Choroid plexus epithelial cell (primary cell): ENCODE data around the gene COG1.

Source experiments
- DNase-seq: peaks from one replicate; pipeline ENCODE4 v3.0.0-alpha.2; 2010; ENCODE audit warnings: low read depth
- H3K4me3 ChIP-seq: 2 replicates; pipeline ENCODE4 v1.5.1; 2011; ENCODE audit warnings: low read depth, mild to moderate bottlenecking, control low read depth, low read length, moderate library complexity
- TF ChIP-seq, protein P1 (sequence below): conservative IDR thresholded peaks from 2 replicates; pipeline ENCODE4 v1.5.1; 2011; ENCODE audit warnings: low read depth, mild to moderate bottlenecking, control low read depth, inconsistent platforms, low read length, moderate library complexity

Gene COG1

DNA sequence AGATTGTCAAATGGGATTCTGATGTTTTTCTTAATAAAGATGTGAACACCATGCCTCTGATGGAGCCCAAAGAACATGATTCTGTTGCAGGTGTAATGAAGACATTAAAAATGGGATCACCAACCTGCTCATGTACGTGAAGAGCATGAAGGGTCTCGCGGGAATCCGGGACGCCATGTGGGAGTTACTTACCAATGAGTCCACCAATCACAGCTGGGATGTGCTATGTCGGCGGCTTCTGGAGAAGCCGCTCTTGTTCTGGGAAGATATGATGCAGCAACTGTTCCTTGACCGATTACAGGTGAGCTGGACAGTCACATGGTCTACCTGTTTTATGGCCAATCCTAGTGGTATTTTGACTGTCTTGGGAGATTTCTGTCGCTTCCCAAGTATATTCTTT is 7.6 kb downstream of the COG1 start:
- no peak for DNase-seq
- H3K4me3 ChIP-seq = no peak overlapping the region
- TF ChIP-seq, protein P1, sequence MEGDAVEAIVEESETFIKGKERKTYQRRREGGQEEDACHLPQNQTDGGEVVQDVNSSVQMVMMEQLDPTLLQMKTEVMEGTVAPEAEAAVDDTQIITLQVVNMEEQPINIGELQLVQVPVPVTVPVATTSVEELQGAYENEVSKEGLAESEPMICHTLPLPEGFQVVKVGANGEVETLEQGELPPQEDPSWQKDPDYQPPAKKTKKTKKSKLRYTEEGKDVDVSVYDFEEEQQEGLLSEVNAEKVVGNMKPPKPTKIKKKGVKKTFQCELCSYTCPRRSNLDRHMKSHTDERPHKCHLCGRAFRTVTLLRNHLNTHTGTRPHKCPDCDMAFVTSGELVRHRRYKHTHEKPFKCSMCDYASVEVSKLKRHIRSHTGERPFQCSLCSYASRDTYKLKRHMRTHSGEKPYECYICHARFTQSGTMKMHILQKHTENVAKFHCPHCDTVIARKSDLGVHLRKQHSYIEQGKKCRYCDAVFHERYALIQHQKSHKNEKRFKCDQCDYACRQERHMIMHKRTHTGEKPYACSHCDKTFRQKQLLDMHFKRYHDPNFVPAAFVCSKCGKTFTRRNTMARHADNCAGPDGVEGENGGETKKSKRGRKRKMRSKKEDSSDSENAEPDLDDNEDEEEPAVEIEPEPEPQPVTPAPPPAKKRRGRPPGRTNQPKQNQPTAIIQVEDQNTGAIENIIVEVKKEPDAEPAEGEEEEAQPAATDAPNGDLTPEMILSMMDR = no peak

DNA sequence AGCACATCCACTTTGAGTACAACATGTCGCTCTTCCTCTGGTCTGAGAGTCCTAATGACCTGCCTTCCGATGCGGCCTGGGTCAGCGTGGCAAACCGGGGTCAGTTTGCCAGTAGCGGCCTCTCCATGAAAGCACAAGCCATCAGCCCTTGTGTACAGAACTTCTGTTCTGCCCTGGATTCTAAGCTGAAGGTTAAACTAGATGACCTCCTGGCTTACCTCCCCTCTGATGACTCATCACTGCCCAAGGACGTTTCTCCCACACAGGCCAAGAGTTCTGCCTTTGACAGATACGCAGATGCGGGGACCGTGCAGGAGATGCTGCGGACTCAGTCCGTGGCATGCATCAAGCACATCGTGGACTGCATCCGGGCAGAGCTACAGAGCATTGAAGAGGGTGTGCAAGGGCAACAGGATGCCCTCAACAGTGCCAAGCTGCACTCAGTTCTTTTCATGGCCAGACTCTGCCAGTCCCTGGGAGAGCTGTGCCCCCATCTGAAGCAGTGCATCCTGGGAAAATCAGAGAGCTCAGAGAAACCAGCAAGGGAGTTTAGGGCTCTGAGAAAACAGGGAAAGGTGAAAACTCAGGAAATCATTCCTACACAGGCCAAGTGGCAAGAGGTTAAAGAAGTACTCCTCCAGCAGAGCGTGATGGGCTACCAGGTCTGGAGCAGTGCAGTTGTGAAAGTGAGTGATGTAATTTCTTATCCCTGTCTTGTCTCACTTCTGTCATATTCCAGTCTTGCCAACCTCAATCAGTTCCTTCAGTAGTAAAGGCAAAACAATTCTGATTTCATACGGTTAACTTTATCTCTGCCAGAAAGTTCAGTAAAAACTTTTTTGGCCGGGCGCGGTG is 8.6 kb downstream of the COG1 start:
- TF ChIP-seq, protein P1 = no peak
- no peak overlapping the region for H3K4me3 ChIP-seq
- no peak for DNase-seq

DNA sequence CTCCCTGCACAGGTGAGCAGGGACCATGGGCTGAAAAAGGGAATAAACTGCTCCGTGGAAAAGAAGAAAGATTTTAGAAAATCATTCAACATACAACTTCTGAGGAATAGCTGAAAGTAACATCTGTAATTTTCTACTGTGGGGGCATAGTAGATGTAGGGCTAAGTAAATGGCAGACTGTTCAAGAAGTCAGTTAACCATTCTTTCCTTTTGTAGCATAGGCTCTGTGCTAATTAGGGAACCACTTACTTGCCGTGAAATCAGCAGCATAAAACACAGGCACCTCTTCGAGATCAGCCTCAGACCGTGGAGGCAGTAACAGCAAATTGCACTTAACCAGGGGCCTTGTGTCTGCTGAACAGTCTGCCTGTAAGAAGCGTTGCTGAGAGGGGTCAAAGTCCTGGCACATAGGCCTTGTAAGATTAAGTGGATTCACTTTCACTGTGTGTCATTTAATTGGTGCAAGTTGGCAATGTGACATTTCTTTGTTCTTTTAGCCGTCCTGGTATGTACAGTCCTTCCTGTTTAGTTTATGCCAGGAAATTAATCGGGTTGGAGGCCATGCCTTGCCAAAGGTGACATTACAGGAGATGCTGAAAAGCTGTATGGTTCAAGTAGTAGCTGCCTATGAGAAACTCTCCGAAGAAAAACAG is 10.4 kb downstream of the COG1 start:
- TF ChIP-seq, protein P1 = no peak
- DNase-seq = no peak
- H3K4me3 ChIP-seq = no peak overlapping the region

DNA sequence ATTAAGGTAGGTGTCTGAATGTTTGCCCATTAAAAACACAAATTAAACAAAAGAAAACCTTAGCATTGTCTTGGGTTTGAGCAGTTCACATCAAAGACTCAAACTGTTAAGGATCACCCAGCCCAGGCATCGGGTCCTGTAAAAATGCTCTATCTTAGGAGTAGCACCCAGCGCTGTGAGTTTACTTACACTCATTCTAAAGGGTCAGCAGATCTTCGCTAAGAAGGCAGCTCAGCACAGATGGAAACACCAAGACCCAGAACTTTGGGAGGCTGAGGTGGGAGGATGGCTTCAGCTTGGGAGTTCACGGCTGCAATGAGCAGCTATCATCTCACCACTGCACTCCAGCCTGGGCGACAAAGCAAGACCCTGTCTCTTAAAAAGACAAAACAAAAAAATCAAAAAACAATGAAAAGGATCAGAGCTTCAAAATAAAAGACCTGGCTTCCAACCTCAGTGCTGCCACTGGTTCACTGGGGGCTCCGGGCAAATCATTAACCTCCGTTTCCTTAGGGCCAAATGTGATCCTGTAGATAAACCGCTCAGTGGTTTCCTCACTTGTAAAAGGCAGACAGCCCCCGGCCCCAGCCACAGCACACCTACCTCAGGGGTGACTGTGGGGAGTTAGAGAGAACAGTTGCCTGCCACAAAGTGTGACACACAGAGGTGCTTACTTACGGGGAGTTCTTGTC is 11.1 kb downstream of the COG1 start:
- no peak overlapping the region for H3K4me3 ChIP-seq
- TF ChIP-seq, protein P1 = no peak
- no peak for DNase-seq

DNA sequence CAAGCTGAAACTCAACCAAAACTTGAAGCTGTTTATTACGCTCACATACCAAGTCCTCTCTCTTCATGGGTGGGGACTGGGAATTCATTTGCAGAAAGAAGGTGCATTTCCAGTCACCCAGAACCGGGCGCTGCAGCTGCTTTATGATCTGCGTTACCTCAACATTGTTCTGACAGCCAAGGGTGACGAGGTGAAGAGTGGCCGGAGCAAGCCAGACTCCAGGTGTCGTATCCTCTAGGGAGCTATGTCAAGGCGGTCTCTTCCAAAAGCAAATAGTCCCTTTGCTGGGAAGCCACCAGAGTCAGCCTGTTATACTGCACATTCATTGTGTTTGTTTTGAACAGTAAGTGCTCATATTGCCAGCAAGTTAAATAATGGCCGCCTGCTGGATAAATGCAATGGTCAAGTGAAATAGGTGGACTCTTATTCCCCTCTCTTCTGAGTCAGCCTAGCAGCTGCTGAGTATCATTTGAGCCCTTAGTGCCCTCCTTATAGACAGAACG is 12.7 kb downstream of the COG1 start:
- TF ChIP-seq, protein P1 = no peak
- DNase-seq = no peak

DNA sequence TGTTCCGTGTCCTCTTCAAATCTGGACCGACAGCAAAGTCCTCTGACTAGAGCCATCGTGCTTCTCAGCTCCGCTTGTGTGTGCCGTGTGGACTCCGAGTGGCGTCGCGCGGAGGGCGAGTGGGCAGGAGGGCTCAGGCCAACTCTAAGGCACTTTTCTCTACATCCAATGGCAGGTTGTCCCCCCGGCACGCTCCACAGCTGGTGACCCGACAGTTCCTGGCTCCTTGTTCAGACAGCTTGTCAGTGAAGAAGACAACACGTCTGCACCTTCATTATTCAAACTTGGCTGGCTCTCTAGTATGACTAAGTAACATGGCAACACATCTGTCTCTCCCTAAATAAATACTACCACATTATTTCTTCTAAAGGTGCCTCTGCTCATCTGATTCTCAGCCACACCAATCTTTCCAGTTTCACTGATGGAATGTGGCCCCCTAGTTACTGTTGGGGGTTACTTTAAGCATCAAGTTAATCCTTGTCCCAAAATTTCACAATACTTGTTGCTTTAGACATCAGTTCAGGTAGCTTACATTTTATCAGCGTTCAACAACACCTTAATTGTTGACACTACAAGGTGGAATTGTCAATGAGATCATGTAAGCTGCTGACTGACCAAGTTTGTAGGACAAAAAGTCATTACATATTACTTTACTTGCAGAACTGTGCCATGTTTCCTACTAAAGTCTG is 15.4 kb downstream of the COG1 start:
- no peak for DNase-seq
- no peak overlapping the region for H3K4me3 ChIP-seq
- TF ChIP-seq, protein P1 = no peak

More for the DNA sequence above, 12.7 kb downstream of the COG1 start:
- H3K4me3 ChIP-seq = no peak overlapping the region
